Right kidney (tissue), 1 donor: Measurements from ENCODE around the gene GALNT17.

Experiments
- DNase-seq: peaks from one replicate; pipeline ENCODE4 v3.0.0-alpha.2; 2016

The GALNT17 gene

GRCh38 chr7:71507680-71508602, 376.0 kb downstream of the GALNT17 start:
- DNase-seq, result no peak

GRCh38 chr7:71509381-71509780, 377.4 kb downstream of the GALNT17 start:
- no peak for DNase-seq

- DNase-seq, result no peak
Observed at GRCh38 chr7:71511361-71511807, 379.4 kb downstream of the GALNT17 start.

GRCh38 chr7:71517940-71518699, 386.2 kb downstream of the GALNT17 start:
- DNase-seq, result no peak

- DNase-seq, result no peak
Observed at GRCh38 chr7:71518880-71519279, 386.9 kb downstream of the GALNT17 start.

GRCh38 chr7:71521506-71521905, 389.6 kb downstream of the GALNT17 start:
- DNase-seq, result no peak

- DNase-seq, result no peak
Observed at GRCh38 chr7:71526106-71526505, 394.2 kb downstream of the GALNT17 start.

GRCh38 chr7:71527213-71527612, 395.3 kb downstream of the GALNT17 start:
- no peak for DNase-seq

GRCh38 chr7:71535616-71536015, 403.7 kb downstream of the GALNT17 start:
- no peak for DNase-seq

- no peak for DNase-seq
Observed at GRCh38 chr7:71538210-71538609, 406.3 kb downstream of the GALNT17 start.

- DNase-seq, result no peak
Observed at GRCh38 chr7:71539615-71540014, 407.7 kb downstream of the GALNT17 start.

GRCh38 chr7:71541707-71542353, 409.9 kb downstream of the GALNT17 start:
- DNase-seq, result no peak

- peak; percentile 12 for DNase-seq
Observed at GRCh38 chr7:71543396-71543795, 411.5 kb downstream of the GALNT17 start.

- no peak for DNase-seq
Observed at GRCh38 chr7:71544816-71545215, 412.9 kb downstream of the GALNT17 start.

- no peak for DNase-seq
Observed at GRCh38 chr7:71547426-71547825, 415.5 kb downstream of the GALNT17 start.

- DNase-seq, result no peak
Observed at GRCh38 chr7:71548746-71549145, 416.8 kb downstream of the GALNT17 start.

- DNase-seq, result no peak
Observed at GRCh38 chr7:71553306-71553705, 421.4 kb downstream of the GALNT17 start.

GRCh38 chr7:71555758-71556157, 423.8 kb downstream of the GALNT17 start:
- no peak for DNase-seq

GRCh38 chr7:71558806-71559613, 427.1 kb downstream of the GALNT17 start:
- no peak for DNase-seq

GRCh38 chr7:71560354-71560995, 428.5 kb downstream of the GALNT17 start:
- no peak for DNase-seq

- DNase-seq, result no peak
Observed at GRCh38 chr7:71563276-71563675, 431.3 kb downstream of the GALNT17 start.
